DOHH2 (cell line): ENCODE results near the gene MYPN.
"Not testable (repeated sequence)": the region's sequence is repeated elsewhere in the genome, so short reads cannot be mapped to it uniquely, and the experiment has no call there.

Experiments used
- H3F3A ChIP-seq: fragments of 200-600 bp; sonication (generic), shearing (Covaris generic); 2 replicates; pipeline ENCODE4 v1.6.0; 2016; ENCODE audit warnings: antibody characterized with exemption, mild to moderate bottlenecking; ENCODE audit not compliant: control insufficient read depth, insufficient read depth
- H3K27ac ChIP-seq: fragments of 200-600 bp; sonication (generic); 2 replicates; pipeline ENCODE4 v1.5.1; 2014; ENCODE audit warnings: low read depth, mild to moderate bottlenecking, low read length, moderate library complexity
- H3K27me3 ChIP-seq: fragments of 200-600 bp; sonication (generic); 2 replicates; pipeline ENCODE4 v1.6.1; 2014; ENCODE audit warnings: mild to moderate bottlenecking, low read length, mixed read lengths; ENCODE audit not compliant: control insufficient read depth
- H3K36me3 ChIP-seq: fragments of 200-600 bp; sonication (generic); 2 replicates; pipeline ENCODE4 v1.6.1; 2014; ENCODE audit warnings: mild to moderate bottlenecking, low read length, moderate library complexity, mixed read lengths; ENCODE audit not compliant: control insufficient read depth
- H3K4me1 ChIP-seq: fragments of 200-600 bp; sonication (generic); 2 replicates; pipeline ENCODE4 v1.6.1; 2014; ENCODE audit warnings: mild to moderate bottlenecking, low read length, mixed read lengths; ENCODE audit not compliant: control insufficient read depth
- H3K4me2 ChIP-seq: fragments of 200-600 bp; sonication (generic); 2 replicates; pipeline ENCODE4 v1.6.0; 2014; ENCODE audit warnings: mild to moderate bottlenecking, low read length, moderate library complexity
- H3K4me3 ChIP-seq: fragments of 200-600 bp; sonication (generic); 2 replicates; pipeline ENCODE4 v1.5.1; 2014; ENCODE audit warnings: mild to moderate bottlenecking, low read length, mixed read lengths
- H3K79me2 ChIP-seq: fragments of 200-600 bp; sonication (generic); 2 replicates; pipeline ENCODE4 v1.6.1; 2014; ENCODE audit warnings: mild to moderate bottlenecking, low read length, mixed read lengths; ENCODE audit not compliant: control insufficient read depth
- H3K9me2 ChIP-seq: fragments of 200-600 bp; sonication (generic); replicated peaks from 2 replicates; pipeline ENCODE4 v1.6.1; 2014; ENCODE audit warnings: mild to moderate bottlenecking, low read length, mixed read lengths; ENCODE audit not compliant: control insufficient read depth
- H3K9me3 ChIP-seq: fragments of 200-600 bp; sonication (generic); 2 replicates; pipeline ENCODE4 v1.6.1; 2014; ENCODE audit warnings: antibody characterized with exemption, low read length, mixed read lengths; ENCODE audit not compliant: control insufficient read depth, insufficient read depth
- H4K20me1 ChIP-seq: fragments of 200-600 bp; sonication (generic); 2 replicates; pipeline ENCODE4 v1.6.0; 2014; ENCODE audit warnings: low read depth, mild to moderate bottlenecking, antibody characterized with exemption, low read length, moderate library complexity; ENCODE audit not compliant: control insufficient read depth, insufficient read depth
- EZH2phosphoT487 ChIP-seq: fragments of 200-600 bp; sonication (generic); IDR thresholded peaks from 2 replicates; pipeline ENCODE4 v1.6.1; 2017; ENCODE audit warnings: borderline replicate concordance, mild to moderate bottlenecking, antibody characterized with exemption, low read length, moderate library complexity, mixed read lengths
- TF ChIP-seq, protein P1 (sequence below): fragments of 200-600 bp; sonication (generic); IDR thresholded peaks from one replicate; pipeline ENCODE4 v1.5.1; 2014; ENCODE audit warnings: antibody characterized with exemption, mild to moderate bottlenecking, low read depth, low read length; ENCODE audit not compliant: poor library complexity, severe bottlenecking

MYPN gene

DNA sequence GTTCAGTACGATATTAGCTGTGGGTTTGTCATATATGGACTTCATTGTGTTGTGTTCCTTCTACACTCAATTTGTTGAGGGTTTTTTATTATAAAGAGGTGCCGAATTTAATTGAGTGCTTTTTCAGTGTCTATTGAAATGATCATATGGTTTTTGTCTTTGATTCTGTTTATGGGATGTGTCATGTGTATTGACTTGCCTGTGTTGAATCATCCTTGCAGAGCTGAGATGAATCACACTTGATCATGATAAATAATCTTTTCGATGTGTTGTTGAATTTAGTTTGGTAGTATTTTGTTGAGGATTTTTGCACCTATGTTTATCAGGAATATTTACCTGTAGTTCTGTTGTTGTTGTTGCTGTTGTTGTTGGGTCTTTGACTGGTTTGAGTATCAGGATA, 82.8 kb downstream of the MYPN start:
- Histone ChIP-seq H3K9me3 (no peaks in the 10 kb centered on the region; the same call in 1 of the 2 replicates), H4K20me1 (no peaks in the 10 kb centered on the region), H3K9me2 (no peaks in the 10 kb centered on the region), H3K4me3 (no peak overlapping the region), H3K4me1 (peaks cover 6% of the 10 kb centered on the region; the same call in 1 of the 2 replicates), H3F3A (no peaks in the 10 kb centered on the region), H3K36me3 (no peaks in the 10 kb centered on the region), H3K4me2 (no peak overlapping the region), H3K79me2 (no peaks in the 10 kb centered on the region), H3K27ac (no peak overlapping the region), H3K27me3 (0 out of 2 replicates have a peak, but pooled peaks cover 4% of the 10 kb centered on the region)
- TF ChIP-seq, protein P1, sequence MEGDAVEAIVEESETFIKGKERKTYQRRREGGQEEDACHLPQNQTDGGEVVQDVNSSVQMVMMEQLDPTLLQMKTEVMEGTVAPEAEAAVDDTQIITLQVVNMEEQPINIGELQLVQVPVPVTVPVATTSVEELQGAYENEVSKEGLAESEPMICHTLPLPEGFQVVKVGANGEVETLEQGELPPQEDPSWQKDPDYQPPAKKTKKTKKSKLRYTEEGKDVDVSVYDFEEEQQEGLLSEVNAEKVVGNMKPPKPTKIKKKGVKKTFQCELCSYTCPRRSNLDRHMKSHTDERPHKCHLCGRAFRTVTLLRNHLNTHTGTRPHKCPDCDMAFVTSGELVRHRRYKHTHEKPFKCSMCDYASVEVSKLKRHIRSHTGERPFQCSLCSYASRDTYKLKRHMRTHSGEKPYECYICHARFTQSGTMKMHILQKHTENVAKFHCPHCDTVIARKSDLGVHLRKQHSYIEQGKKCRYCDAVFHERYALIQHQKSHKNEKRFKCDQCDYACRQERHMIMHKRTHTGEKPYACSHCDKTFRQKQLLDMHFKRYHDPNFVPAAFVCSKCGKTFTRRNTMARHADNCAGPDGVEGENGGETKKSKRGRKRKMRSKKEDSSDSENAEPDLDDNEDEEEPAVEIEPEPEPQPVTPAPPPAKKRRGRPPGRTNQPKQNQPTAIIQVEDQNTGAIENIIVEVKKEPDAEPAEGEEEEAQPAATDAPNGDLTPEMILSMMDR: no peak
- TF ChIP-seq EZH2phosphoT487: no peak

DNA sequence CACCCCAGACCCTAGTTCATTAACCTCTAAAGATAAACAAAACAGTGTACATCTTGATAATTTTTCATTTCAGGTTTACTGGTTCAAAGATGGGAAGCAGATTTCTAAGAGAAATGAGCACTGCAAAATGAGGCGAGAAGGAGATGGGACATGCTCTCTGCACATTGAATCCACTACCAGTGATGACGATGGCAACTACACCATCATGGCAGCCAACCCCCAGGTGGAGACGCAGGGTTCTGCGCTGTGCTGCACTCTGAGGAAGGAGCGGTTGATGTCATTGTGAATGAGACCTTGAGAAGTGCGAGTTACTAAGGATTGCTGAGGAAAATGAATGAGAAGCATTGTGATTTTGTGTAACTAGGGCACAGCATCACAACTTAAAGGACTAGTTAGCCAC, 85.0 kb downstream of the MYPN start:
- no peak overlapping the region for H3K4me3 ChIP-seq
- H3K9me3 ChIP-seq: no peaks in the 10 kb centered on the region; the same call in 1 of the 2 replicates
- H3K4me2 ChIP-seq: no peak overlapping the region
- H3F3A ChIP-seq: no peaks in the 10 kb centered on the region
- no peaks in the 10 kb centered on the region for H4K20me1 ChIP-seq
- no peak overlapping the region for H3K27ac ChIP-seq
- peaks cover 6% of the 10 kb centered on the region; the same call in 1 of the 2 replicates for H3K4me1 ChIP-seq
- no peaks in the 10 kb centered on the region for H3K79me2 ChIP-seq
- H3K27me3 ChIP-seq: 0 out of 2 replicates have a peak, but pooled peaks cover 2% of the 10 kb centered on the region
- H3K9me2 ChIP-seq: no peaks in the 10 kb centered on the region
- TF ChIP-seq, protein P1: no peak
- TF ChIP-seq EZH2phosphoT487: no peak
- no peaks in the 10 kb centered on the region for H3K36me3 ChIP-seq

DNA sequence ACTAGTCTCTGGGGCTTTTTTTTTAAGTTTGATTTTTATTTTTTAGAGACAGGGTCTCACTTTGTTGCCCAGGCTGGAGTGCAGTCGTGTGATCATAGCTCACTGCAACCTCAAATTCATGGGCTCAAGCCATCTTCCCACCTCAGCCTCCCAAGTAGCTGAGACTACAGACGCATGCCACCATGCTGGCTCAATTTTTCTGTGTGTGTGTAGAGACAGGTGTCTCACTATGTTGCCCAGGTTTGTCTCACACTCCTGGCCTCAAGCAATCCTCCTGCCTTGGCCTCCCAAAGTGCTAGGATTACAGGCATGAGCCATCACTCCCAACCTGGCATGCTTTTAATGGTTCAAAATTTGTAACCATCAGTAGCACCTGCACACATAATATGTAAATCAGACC, 86.5 kb downstream of the MYPN start:
- H3K4me1 ChIP-seq, H3K36me3 ChIP-seq, H3K79me2 ChIP-seq, H3K27me3 ChIP-seq, H3K9me2 ChIP-seq, H3K4me3 ChIP-seq, H4K20me1 ChIP-seq, H3K9me3 ChIP-seq, H3K4me2 ChIP-seq, H3F3A ChIP-seq, H3K27ac ChIP-seq: not testable (repeated sequence)

DNA sequence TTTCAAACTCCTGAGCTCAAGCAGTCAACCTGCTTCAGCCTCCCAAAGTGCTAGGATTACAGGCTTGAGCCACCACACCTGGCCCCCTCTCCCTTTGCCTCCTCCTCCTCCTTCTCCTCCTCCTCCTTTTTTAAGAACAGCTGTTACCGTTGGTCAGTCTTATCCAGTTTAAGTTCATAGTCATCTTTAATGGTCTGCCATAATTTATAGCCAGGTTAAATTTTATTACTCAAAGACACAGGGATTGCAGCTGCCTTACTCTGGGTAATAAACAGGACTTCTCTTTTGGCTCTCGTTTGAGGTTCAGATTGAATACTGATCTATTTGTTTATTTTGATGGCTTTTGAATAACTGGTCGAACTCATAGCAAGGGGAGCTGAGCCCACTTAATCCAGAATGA, 87.4 kb downstream of the MYPN start:
- H3K4me3 ChIP-seq: no peak overlapping the region
- H4K20me1 ChIP-seq: no peaks in the 10 kb centered on the region
- H3K27ac ChIP-seq: no peak overlapping the region
- H3K9me3 ChIP-seq: no peaks in the 10 kb centered on the region; the same call in 1 of the 2 replicates
- no peak overlapping the region for H3K4me2 ChIP-seq
- H3K36me3 ChIP-seq: no peaks in the 10 kb centered on the region
- TF ChIP-seq, protein P1: no peak
- TF ChIP-seq EZH2phosphoT487: no peak
- H3K4me1 ChIP-seq: peaks cover 6% of the 10 kb centered on the region; the same call in 1 of the 2 replicates
- no peaks in the 10 kb centered on the region for H3K9me2 ChIP-seq
- no peaks in the 10 kb centered on the region for H3K79me2 ChIP-seq
- H3F3A ChIP-seq: no peaks in the 10 kb centered on the region
- 0 out of 2 replicates have a peak, but pooled peaks cover 6% of the 10 kb centered on the region for H3K27me3 ChIP-seq
